Measurements from ENCODE around the gene GPC3.
"Not testable (repeated sequence)": the region's sequence is repeated elsewhere in the genome, so short reads cannot be mapped to it uniquely, and the experiment has no call there.

DNA sequence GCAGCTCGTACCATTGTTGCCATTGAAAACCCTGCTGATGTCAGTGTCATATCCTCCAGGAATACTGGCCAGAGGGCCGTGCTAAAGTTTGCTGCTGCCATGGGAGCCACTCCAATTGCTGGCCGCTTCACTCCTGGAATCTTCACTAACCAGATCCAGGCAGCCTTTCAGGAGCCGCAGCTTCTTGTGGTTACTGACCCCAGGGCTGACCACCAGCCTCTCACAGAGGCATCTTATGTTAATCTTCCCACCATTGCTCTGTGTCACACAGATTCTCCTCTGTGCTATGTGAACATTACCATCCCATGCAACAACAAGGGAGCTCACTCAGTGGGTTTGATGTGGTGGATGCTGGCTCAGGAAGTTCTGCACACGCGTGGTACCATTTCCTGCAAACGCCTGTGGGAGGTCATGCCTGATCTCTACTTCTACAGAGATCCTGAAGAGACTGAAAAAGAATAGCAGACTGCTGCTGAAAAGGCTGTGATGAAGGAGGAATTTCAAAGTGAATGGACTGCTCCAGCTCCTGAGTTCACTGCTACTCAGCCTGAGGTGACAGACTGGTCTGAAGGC, 222.3 kb downstream of the GPC3 start:
- TF ChIP-seq CTCF, POLR2A (IDR thresholded peaks at IDR 0.05): not testable (repeated sequence)

Data from stomach (tissue), 4 donors.